ENCODE results near the gene CD8A. TPM values are rescaled to one million over a fixed set of nuclear protein-coding genes. Genes with fewer than 3 reads are reported as not detected.
"Not testable (repeated sequence)": the region's sequence is repeated elsewhere in the genome, so short reads cannot be mapped to it uniquely, and the experiment has no call there.

Gene CD8A
- total RNA-seq, 1 donor from 2014 or later, result not detected

- Histone ChIP-seq H3K27me3 (ENCODE audit: control insufficient read depth in 3 of 3, insufficient read depth in 3 of 3, low read length in 3 of 3) (no peaks in the 10 kb centered on the region), H3K9ac (ENCODE audit: low read depth in 1 of 3, low read length in 3 of 3) (no peak overlapping the region), H3K9me3 (ENCODE audit: control insufficient read depth in 3 of 3, low read length in 3 of 3) (no peaks in the 10 kb centered on the region), H3K36me3 (ENCODE audit: control insufficient read depth in 3 of 3, insufficient read depth in 3 of 3, low read length in 3 of 3) (peaks cover 3 to 14% (median 3%) of the 10 kb centered on the region in 3 donors), H3K4me1 (ENCODE audit: control insufficient read depth in 3 of 3, insufficient read depth in 3 of 3, low read length in 3 of 3) (peaks cover 4 to 17% (median 12%) of the 10 kb centered on the region in 3 donors), H3K27ac (ENCODE audit: low read depth, low read length) (no peak overlapping the region), H3K4me3 (ENCODE audit: low read length in 3 of 3) (no peak overlapping the region)
These were observed 42.7 kb downstream of the CD8A start for GRCh38 chr2:86747711-86748639.

GRCh38 chr2:86746939-86747338 is 43.8 kb downstream of the CD8A start:
- H3K9ac ChIP-seq (ENCODE audit: low read depth in 1 of 3, low read length in 3 of 3), result no peak overlapping the region
- H3K27me3 ChIP-seq (ENCODE audit: control insufficient read depth in 3 of 3, insufficient read depth in 3 of 3, low read length in 3 of 3), result no peaks in the 10 kb centered on the region
- peaks cover 4 to 17% (median 12%) of the 10 kb centered on the region in 3 donors for H3K4me1 ChIP-seq (ENCODE audit: control insufficient read depth in 3 of 3, insufficient read depth in 3 of 3, low read length in 3 of 3)
- no peak overlapping the region for H3K4me3 ChIP-seq (ENCODE audit: low read length in 3 of 3)
- H3K9me3 ChIP-seq (ENCODE audit: control insufficient read depth in 3 of 3, low read length in 3 of 3), result no peaks in the 10 kb centered on the region
- no peak overlapping the region for H3K27ac ChIP-seq (ENCODE audit: low read depth, low read length)
- peaks cover 0 to 7% (median 0%) of the 10 kb centered on the region in 3 donors for H3K36me3 ChIP-seq (ENCODE audit: control insufficient read depth in 3 of 3, insufficient read depth in 3 of 3, low read length in 3 of 3)

GRCh38 chr2:86744152-86744551 is 46.6 kb downstream of the CD8A start:
- Histone ChIP-seq H3K27me3 (ENCODE audit: control insufficient read depth in 3 of 3, insufficient read depth in 3 of 3, low read length in 3 of 3) (no peaks in the 10 kb centered on the region), H3K9me3 (ENCODE audit: control insufficient read depth in 3 of 3, low read length in 3 of 3) (no peaks in the 10 kb centered on the region), H3K27ac (ENCODE audit: low read depth, low read length) (no peak overlapping the region), H3K9ac (ENCODE audit: low read depth in 1 of 3, low read length in 3 of 3) (no peak overlapping the region), H3K36me3 (ENCODE audit: control insufficient read depth in 3 of 3, insufficient read depth in 3 of 3, low read length in 3 of 3) (peaks cover 0 to 7% (median 0%) of the 10 kb centered on the region in 3 donors), H3K4me1 (ENCODE audit: control insufficient read depth in 3 of 3, insufficient read depth in 3 of 3, low read length in 3 of 3) (peaks cover 4 to 14% (median 9%) of the 10 kb centered on the region in 3 donors), H3K4me3 (ENCODE audit: low read length in 3 of 3) (no peak overlapping the region)

GRCh38 chr2:86741889-86742498 is 48.7 kb downstream of the CD8A start:
- H3K27me3 ChIP-seq (ENCODE audit: control insufficient read depth in 3 of 3, insufficient read depth in 3 of 3, low read length in 3 of 3); H3K27ac ChIP-seq (ENCODE audit: low read depth, low read length); H3K36me3 ChIP-seq (ENCODE audit: control insufficient read depth in 3 of 3, insufficient read depth in 3 of 3, low read length in 3 of 3); H3K4me3 ChIP-seq (ENCODE audit: low read length in 3 of 3); H3K4me1 ChIP-seq (ENCODE audit: control insufficient read depth in 3 of 3, insufficient read depth in 3 of 3, low read length in 3 of 3); H3K9ac ChIP-seq (ENCODE audit: low read depth in 1 of 3, low read length in 3 of 3); H3K9me3 ChIP-seq (ENCODE audit: control insufficient read depth in 3 of 3, low read length in 3 of 3): not testable (repeated sequence)

- not testable (repeated sequence) for H3K4me3 ChIP-seq (ENCODE audit: low read length in 3 of 3); H3K27me3 ChIP-seq (ENCODE audit: control insufficient read depth in 3 of 3, insufficient read depth in 3 of 3, low read length in 3 of 3); H3K27ac ChIP-seq (ENCODE audit: low read depth, low read length); H3K9me3 ChIP-seq (ENCODE audit: control insufficient read depth in 3 of 3, low read length in 3 of 3); H3K9ac ChIP-seq (ENCODE audit: low read depth in 1 of 3, low read length in 3 of 3); H3K36me3 ChIP-seq (ENCODE audit: control insufficient read depth in 3 of 3, insufficient read depth in 3 of 3, low read length in 3 of 3); H3K4me1 ChIP-seq (ENCODE audit: control insufficient read depth in 3 of 3, insufficient read depth in 3 of 3, low read length in 3 of 3)
These were observed 50.8 kb downstream of the CD8A start for GRCh38 chr2:86739889-86740288.

GRCh38 chr2:86739485-86739884 is 51.2 kb downstream of the CD8A start:
- not testable (repeated sequence) for H3K36me3 ChIP-seq (ENCODE audit: control insufficient read depth in 3 of 3, insufficient read depth in 3 of 3, low read length in 3 of 3); H3K27me3 ChIP-seq (ENCODE audit: control insufficient read depth in 3 of 3, insufficient read depth in 3 of 3, low read length in 3 of 3); H3K4me1 ChIP-seq (ENCODE audit: control insufficient read depth in 3 of 3, insufficient read depth in 3 of 3, low read length in 3 of 3); H3K4me3 ChIP-seq (ENCODE audit: low read length in 3 of 3); H3K9ac ChIP-seq (ENCODE audit: low read depth in 1 of 3, low read length in 3 of 3); H3K9me3 ChIP-seq (ENCODE audit: control insufficient read depth in 3 of 3, low read length in 3 of 3); H3K27ac ChIP-seq (ENCODE audit: low read depth, low read length)

GRCh38 chr2:86734896-86735295 is 55.8 kb downstream of the CD8A start:
- H3K9ac ChIP-seq (ENCODE audit: low read depth in 1 of 3, low read length in 3 of 3); H3K4me1 ChIP-seq (ENCODE audit: control insufficient read depth in 3 of 3, insufficient read depth in 3 of 3, low read length in 3 of 3); H3K4me3 ChIP-seq (ENCODE audit: low read length in 3 of 3); H3K27me3 ChIP-seq (ENCODE audit: control insufficient read depth in 3 of 3, insufficient read depth in 3 of 3, low read length in 3 of 3); H3K9me3 ChIP-seq (ENCODE audit: control insufficient read depth in 3 of 3, low read length in 3 of 3); H3K27ac ChIP-seq (ENCODE audit: low read depth, low read length); H3K36me3 ChIP-seq (ENCODE audit: control insufficient read depth in 3 of 3, insufficient read depth in 3 of 3, low read length in 3 of 3): not testable (repeated sequence)

Other genes starting within 250 kb of the CD8A start
- gene CHMP3, start 227.5 kb downstream of the CD8A start, total RNA-seq, result 42.8 TPM
- 33.4 TPM for gene RNF103, start 167.0 kb downstream of the CD8A start, total RNA-seq
- gene RMND5A, start 70.6 kb downstream of the CD8A start, total RNA-seq, result 46.4 TPM
- gene CD8B, start 71.0 kb upstream of the CD8A start, total RNA-seq, result 1.0 TPM
- gene RGPD1, start 151.2 kb upstream of the CD8A start, total RNA-seq, result 0.52 TPM
- gene PLGLB1, start 230.9 kb upstream of the CD8A start, total RNA-seq, result 2.1 TPM

All from skeletal muscle tissue (tissue), 4 donors.